ENCODE data around the gene NDFIP1. TPM values are rescaled to one million over a fixed set of nuclear protein-coding genes. Genes with fewer than 3 reads are reported as not detected.

The NDFIP1 gene
- total and polyA plus RNA-seq, 2 of the 13 experiments (the other 11 are each of a cell fraction or from before 2014, with no cell fraction given), result 12.4 to 15.7 TPM

DNA sequence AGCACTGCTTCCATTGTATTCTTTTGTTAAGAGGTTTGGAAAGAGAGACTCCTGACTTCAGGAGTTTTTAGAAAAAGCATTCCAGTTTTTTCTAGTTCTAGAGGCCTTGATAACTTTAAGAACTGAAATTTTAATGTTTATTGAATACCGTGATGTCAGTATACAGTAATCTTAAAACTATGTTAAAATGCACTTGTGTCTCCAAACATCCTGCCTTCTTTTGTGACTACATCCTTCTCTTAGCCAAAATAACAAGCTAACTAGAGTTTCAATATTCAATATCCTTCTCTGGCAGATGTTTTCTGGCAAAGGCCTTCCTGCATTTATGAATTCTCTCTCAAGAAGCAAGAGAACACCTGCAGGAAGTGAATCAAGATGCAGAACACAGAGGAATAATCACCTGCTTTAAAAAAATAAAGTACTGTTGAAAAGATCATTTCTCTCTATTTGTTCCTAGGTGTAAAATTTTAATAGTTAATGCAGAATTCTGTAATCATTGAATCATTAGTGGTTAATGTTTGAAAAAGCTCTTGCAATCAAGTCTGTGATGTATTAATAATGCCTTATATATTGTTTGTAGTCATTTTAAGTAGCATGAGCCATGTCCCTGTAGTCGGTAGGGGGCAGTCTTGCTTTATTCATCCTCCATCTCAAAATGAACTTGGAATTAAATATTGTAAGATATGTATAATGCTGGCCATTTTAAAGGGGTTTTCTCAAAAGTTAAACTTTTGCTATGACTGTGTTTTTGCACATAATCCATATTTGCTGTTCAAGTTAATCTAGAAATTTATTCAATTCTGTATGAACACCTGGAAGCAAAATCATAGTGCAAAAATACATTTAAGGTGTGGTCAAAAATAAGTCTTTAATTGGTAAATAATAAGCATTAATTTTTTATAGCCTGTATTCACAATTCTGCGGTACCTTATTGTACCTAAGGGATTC is 43.1 kb downstream of the NDFIP1 start:
- Histone ChIP-seq H3K79me2 (ENCODE audit: insufficient read depth, low read length) (no peaks in the 10 kb centered on the region), H2AFZ (ENCODE audit: low read length) (no peak overlapping the region), H3K9me3 (ENCODE audit: low read length) (no peaks in the 10 kb centered on the region), H3K4me2 (ENCODE audit: low read depth, low read length) (no peak overlapping the region), H3K4me1 (ENCODE audit: insufficient read depth, low read length) (peaks cover 25% of the 10 kb centered on the region), H3K9ac (ENCODE audit: insufficient read depth, low read depth, low read length) (no peak overlapping the region), H3K4me3 (replicated peaks in 1 of 3; ENCODE audit: insufficient read depth in 1 of 3, low read depth in 2 of 3, low read length in 3 of 3) (no peak overlapping the region), H3K27ac (ENCODE audit: extremely low read length, insufficient read depth, low read length) (no peak overlapping the region), H3K36me3 (replicated peaks in 1 of 2; ENCODE audit: control insufficient read depth in 1 of 2, insufficient read depth in 2 of 2, low read length in 2 of 2) (peaks cover 0 to 8% of the 10 kb centered on the region in 2 experiments; a peak in 2 of 5 replicates), H3K27me3 (ENCODE audit: control insufficient read depth in 1 of 2, insufficient read depth in 2 of 2, low read length in 2 of 2) (no peaks in the 10 kb centered on the region), H4K20me1 (ENCODE audit: insufficient read depth, low read length) (no peaks in the 10 kb centered on the region)
- no peak for FAIRE-seq
- no TSS peak for BruUV-seq (replicated peaks)
- peak; percentile 53 for ATAC-seq
- intact Hi-C loops (cut with micrococcal nuclease; ENCODE audit: unreplicated experiment), result loop anchor here (1.0 to 10.0 kb wide), 4 partner anchors 173 to 547 kb away; partner anchors contain the start of gene SPRY4
- ChIA-PET CTCF (ENCODE audit: low intra/inter-chr PET ratio, low total read pairs) (interaction anchor here (0.6 to 4.6 kb wide), 3 partner anchors 205 to 547 kb away, joined by 3 to 44 read pairs (median 3); no protein-coding TSS in a partner anchor), POLR2A (no interaction called here)
- 64% methylated on average over 3 of the region's 3 CpGs for WGBS (ENCODE audit: low lambda C conversion rate)
- in situ Hi-C loops (cut with HindIII; ENCODE audit: extremely low pct_ligation_motif_present, low pct_unique_long_range_greater_than_20kb), result loop anchor here (25.0 kb wide), 1 partner anchor 161 kb away; no protein-coding TSS in a partner anchor
- DNase-seq (ENCODE audit: low spot score), result peak; percentile 48
- TF ChIP-seq SSRP1 (CRISPR knock-in tag; IDR thresholded peaks at IDR 0.05) (no peak), RAD21 (CRISPR knock-in tag; IDR thresholded peaks at IDR 0.05) (peak; percentile 73), TP53 (CRISPR knock-in tag; conservative IDR thresholded peaks at IDR 0.05) (no peak), ZNF552 (CRISPR knock-in tag; IDR thresholded peaks at IDR 0.05; ENCODE audit: borderline replicate concordance) (no peak), NR3C1 (CRISPR knock-in tag; IDR thresholded peaks at IDR 0.05) (no peak), SMC3 (IDR thresholded peaks at IDR 0.05; ENCODE audit: low read length) (peak; percentile 79), GABPB1 (CRISPR knock-in tag; IDR thresholded peaks at IDR 0.05) (no peak), HOXA7 (CRISPR knock-in tag; IDR thresholded peaks at IDR 0.05) (no peak), RBM22 (optimal IDR thresholded peaks at IDR 0.05; ENCODE audit: low read length) (no peak), NRL (CRISPR knock-in tag; IDR thresholded peaks at IDR 0.05; ENCODE audit: borderline replicate concordance) (no peak), KLF16 (CRISPR knock-in tag; IDR thresholded peaks at IDR 0.05) (no peak), ZNF468 (CRISPR knock-in tag; IDR thresholded peaks at IDR 0.05) (no peak), HNRNPL (IDR thresholded peaks at IDR 0.05; ENCODE audit: low read depth, low read length) (no peak), STAG1 (CRISPR knock-in tag; IDR thresholded peaks at IDR 0.05) (peak; percentile 92), MAFK (conservative IDR thresholded peaks at IDR 0.05 in 1 of 2, IDR thresholded peaks at IDR 0.05 in 1 of 2; ENCODE audit: low read length in 2 of 2) (no peak), ZUFSP (CRISPR knock-in tag; IDR thresholded peaks at IDR 0.05; ENCODE audit: borderline replicate concordance) (no peak), ZBTB44 (CRISPR knock-in tag; IDR thresholded peaks at IDR 0.05) (no peak), ZNF20 (CRISPR knock-in tag; IDR thresholded peaks at IDR 0.05) (no peak), MIXL1 (CRISPR knock-in tag; IDR thresholded peaks at IDR 0.05) (0 out of 2 replicates have a peak, but pooled peaks have one; percentile 34)
- TF ChIP-seq, protein P1, sequence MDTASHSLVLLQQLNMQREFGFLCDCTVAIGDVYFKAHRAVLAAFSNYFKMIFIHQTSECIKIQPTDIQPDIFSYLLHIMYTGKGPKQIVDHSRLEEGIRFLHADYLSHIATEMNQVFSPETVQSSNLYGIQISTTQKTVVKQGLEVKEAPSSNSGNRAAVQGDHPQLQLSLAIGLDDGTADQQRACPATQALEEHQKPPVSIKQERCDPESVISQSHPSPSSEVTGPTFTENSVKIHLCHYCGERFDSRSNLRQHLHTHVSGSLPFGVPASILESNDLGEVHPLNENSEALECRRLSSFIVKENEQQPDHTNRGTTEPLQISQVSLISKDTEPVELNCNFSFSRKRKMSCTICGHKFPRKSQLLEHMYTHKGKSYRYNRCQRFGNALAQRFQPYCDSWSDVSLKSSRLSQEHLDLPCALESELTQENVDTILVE (CRISPR knock-in tag; IDR thresholded peaks at IDR 0.05), result 0 out of 2 replicates have a peak, but pooled peaks have one; percentile 32
